Measurements from ENCODE around the gene URM1.
"Not testable (repeated sequence)": the region's sequence is repeated elsewhere in the genome, so short reads cannot be mapped to it uniquely, and the experiment has no call there.

Gene URM1

GRCh38 chr9:128370752-128371629 lies at the start of gene URM1:
TSS of gene URM1 (plus strand) at chr9:128371374. CDS start at chr9:128371381, 7 bp downstream.
- peak; percentile 97 for DNase-seq

GRCh38 chr9:128321879-128322403 lies 49.2 kb upstream of the URM1 start:
- no peak for DNase-seq

- peak; percentile 94 for DNase-seq
These were observed 48.6 kb upstream of the URM1 start, which contains the start of the genes COQ4 and TRUB2 for GRCh38 chr9:128322404-128323211. TSS of gene COQ4 (plus strand) at chr9:128322839. CDS start at chr9:128322859, 20 bp downstream. TSS of gene TRUB2 (minus strand) at chr9:128322447. CDS start at chr9:128322408, 39 bp downstream.

GRCh38 chr9:128323212-128323730 lies 47.9 kb upstream of the URM1 start:
- DNase-seq = no peak

GRCh38 chr9:128323791-128324190 lies 47.4 kb upstream of the URM1 start:
- no peak for DNase-seq

- DNase-seq = no peak
These were observed 46.8 kb upstream of the URM1 start for GRCh38 chr9:128324401-128324800.

GRCh38 chr9:128325629-128326028 lies 45.5 kb upstream of the URM1 start:
- DNase-seq = no peak

GRCh38 chr9:128333451-128333869 lies 37.7 kb upstream of the URM1 start:
- DNase-seq = no peak

- DNase-seq = no peak
These were observed 36.0 kb upstream of the URM1 start for GRCh38 chr9:128335161-128335560.

GRCh38 chr9:128335914-128336313 lies 35.3 kb upstream of the URM1 start:
- DNase-seq = no peak

- no peak for DNase-seq
These were observed 33.2 kb upstream of the URM1 start for GRCh38 chr9:128337936-128338335.

GRCh38 chr9:128338852-128339614 lies 32.1 kb upstream of the URM1 start:
- DNase-seq = not testable (repeated sequence)

GRCh38 chr9:128339761-128340690 lies 31.1 kb upstream of the URM1 start, which contains the start of gene SLC27A4:
TSS of gene SLC27A4 (plus strand) at chr9:128340527. CDS start at chr9:128343133, 2,606 bp downstream.
- peak; percentile 69 for DNase-seq

- DNase-seq = no peak
These were observed 30.3 kb upstream of the URM1 start for GRCh38 chr9:128340691-128341434.

GRCh38 chr9:128341435-128341849 lies 29.7 kb upstream of the URM1 start:
- DNase-seq = peak; percentile 64

- DNase-seq = no peak
These were observed 28.0 kb upstream of the URM1 start for GRCh38 chr9:128342971-128343680.

GRCh38 chr9:128343855-128344254 lies 27.3 kb upstream of the URM1 start:
- DNase-seq = no peak

- DNase-seq = no peak
These were observed 26.1 kb upstream of the URM1 start for GRCh38 chr9:128344931-128345605.

- no peak for DNase-seq
These were observed 22.0 kb upstream of the URM1 start for GRCh38 chr9:128349125-128349524.
